ENCODE measurements around the gene DCAF6. TPM values are rescaled to one million over a fixed set of nuclear protein-coding genes. Genes with fewer than 3 reads are reported as not detected.

The DCAF6 gene
- total RNA-seq, 2 donors from 2014 or later: 30.7 to 42.8 TPM

- Histone ChIP-seq H3K36me3 (replicated peaks in 1 of 2; ENCODE audit: insufficient read depth in 1 of 2, low read depth in 2 of 2) (peaks cover 0 to 2% of the 10 kb centered on the region in 2 donors), H3K27ac (no peak overlapping the region), H3K9me3 (no peaks in the 10 kb centered on the region), H3K4me3 (no peak overlapping the region), H3K27me3 (no peaks in the 10 kb centered on the region), H3K4me1 (no peaks in the 10 kb centered on the region)
- DNase-seq (no peak), ATAC-seq (no peak)
- 88 to 91% methylated on average over 1 of the region's 1 CpG for WGBS, 2 donors
- intact Hi-C loops (cut with DNase I): no loop called here
- TF ChIP-seq POLR2A (IDR thresholded peaks at IDR 0.05): no peak
- no peak for TF ChIP-seq CTCF (IDR thresholded peaks at IDR 0.05)
Measured at GRCh38 chr1:168019407-168019806, 82.9 kb downstream of the DCAF6 start.

- H3K4me3 ChIP-seq: no peak overlapping the region
- WGBS, 2 donors: 89 to 92% methylated on average over 5 of the region's 5 CpGs
- no peaks in the 10 kb centered on the region for H3K9me3 ChIP-seq
- TF ChIP-seq POLR2A (IDR thresholded peaks at IDR 0.05) (no peak), CTCF (IDR thresholded peaks at IDR 0.05) (no peak)
- H3K4me1 ChIP-seq: no peaks in the 10 kb centered on the region
- ATAC-seq (no peak), DNase-seq (no peak)
- no peaks in the 10 kb centered on the region for H3K36me3 ChIP-seq (replicated peaks in 1 of 2; ENCODE audit: insufficient read depth in 1 of 2, low read depth in 2 of 2)
- intact Hi-C loops (cut with DNase I): no loop called here
- no peak overlapping the region for H3K27ac ChIP-seq
- no peaks in the 10 kb centered on the region for H3K27me3 ChIP-seq
Measured at GRCh38 chr1:168031198-168031597, 94.7 kb downstream of the DCAF6 start.

DNA sequence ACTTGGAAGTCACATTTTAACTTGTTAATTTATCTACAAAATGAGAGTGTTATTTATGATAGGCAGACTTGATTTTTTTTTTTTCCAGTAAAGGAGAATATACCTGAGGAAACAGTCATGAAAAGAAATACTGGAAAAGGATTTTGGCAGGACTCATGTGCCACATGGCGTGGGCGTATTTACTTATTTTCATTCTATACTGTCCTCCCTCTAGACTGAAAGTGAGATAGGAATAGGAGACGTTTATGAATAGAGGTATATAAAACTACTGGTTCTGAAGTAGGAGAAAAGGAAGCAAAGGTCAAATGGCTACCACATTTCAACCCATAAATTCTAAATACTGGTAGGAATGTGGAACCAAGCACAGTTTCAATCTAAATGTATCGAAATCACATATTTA lies 95.1 kb downstream of the DCAF6 start:
- TF ChIP-seq POLR2A (IDR thresholded peaks at IDR 0.05) (no peak), CTCF (IDR thresholded peaks at IDR 0.05) (no peak)
- intact Hi-C loops (cut with DNase I): no loop called here
- no peak overlapping the region for H3K27ac ChIP-seq

GRCh38 chr1:168032029-168032428 lies 95.5 kb downstream of the DCAF6 start:
- no peaks in the 10 kb centered on the region for H3K4me1 ChIP-seq
- no peak overlapping the region for H3K4me3 ChIP-seq
- no peaks in the 10 kb centered on the region for H3K36me3 ChIP-seq (replicated peaks in 1 of 2; ENCODE audit: insufficient read depth in 1 of 2, low read depth in 2 of 2)
- TF ChIP-seq POLR2A (IDR thresholded peaks at IDR 0.05) (no peak), CTCF (IDR thresholded peaks at IDR 0.05) (no peak)
- no peak for ATAC-seq
- 67 to 86% methylated on average over 1 of the region's 1 CpG for WGBS, 2 donors
- no peaks in the 10 kb centered on the region for H3K27me3 ChIP-seq
- H3K9me3 ChIP-seq: no peaks in the 10 kb centered on the region
- DNase-seq: no peak
- intact Hi-C loops (cut with DNase I): no loop called here
- no peak overlapping the region for H3K27ac ChIP-seq

More for the DNA sequence above, 95.1 kb downstream of the DCAF6 start:
- DNase-seq: no peak
- H3K4me1 ChIP-seq: no peaks in the 10 kb centered on the region
- H3K36me3 ChIP-seq (replicated peaks in 1 of 2; ENCODE audit: insufficient read depth in 1 of 2, low read depth in 2 of 2): no peaks in the 10 kb centered on the region
- ATAC-seq: no peak
- H3K4me3 ChIP-seq: no peak overlapping the region
- WGBS, 2 donors: 87 to 88% methylated on average over 4 of the region's 4 CpGs
- no peaks in the 10 kb centered on the region for H3K27me3 ChIP-seq
- no peaks in the 10 kb centered on the region for H3K9me3 ChIP-seq

DNA sequence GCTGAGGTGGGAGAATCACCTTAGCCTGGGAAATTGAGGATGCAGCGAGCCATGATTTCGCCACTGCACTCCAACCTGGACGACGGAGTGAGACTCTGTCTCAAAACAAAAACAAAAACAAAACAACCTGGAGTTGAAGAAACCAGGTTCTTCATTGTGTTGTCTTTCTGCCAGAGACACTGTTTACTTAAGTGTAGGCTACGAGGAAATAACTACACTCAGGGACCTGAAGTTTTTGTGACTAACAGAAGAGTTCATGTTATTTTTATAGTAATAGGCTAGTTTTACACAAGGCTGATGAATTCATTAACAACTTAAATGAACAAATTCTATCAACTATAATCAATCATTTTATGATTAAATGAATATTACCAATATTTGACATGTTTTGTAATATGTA lies 98.9 kb downstream of the DCAF6 start:
- intact Hi-C loops (cut with DNase I): no loop called here
- no peak for DNase-seq
- ATAC-seq: no peak
- Histone ChIP-seq H3K4me3 (no peak overlapping the region), H3K36me3 (replicated peaks in 1 of 2; ENCODE audit: insufficient read depth in 1 of 2, low read depth in 2 of 2) (no peaks in the 10 kb centered on the region), H3K9me3 (no peaks in the 10 kb centered on the region), H3K27ac (no peak overlapping the region), H3K4me1 (no peaks in the 10 kb centered on the region), H3K27me3 (no peaks in the 10 kb centered on the region)
- TF ChIP-seq POLR2A (IDR thresholded peaks at IDR 0.05) (no peak), CTCF (IDR thresholded peaks at IDR 0.05) (no peak)
- 85 to 86% methylated on average over 5 of the region's 5 CpGs for WGBS, 2 donors
